Measurements from ENCODE around the gene TMEM183A.

The TMEM183A gene

GRCh38 chr1:203073469-203073868 lies 66.3 kb downstream of the TMEM183A start:
- FAIRE-seq: no peak
